Transverse colon (tissue), 4 donors: ENCODE measurements around the gene SLC22A15. TPM values are rescaled to one million over a fixed set of nuclear protein-coding genes. Genes with fewer than 3 reads are reported as not detected.

Experiments used
- DNase-seq: peaks from one replicate; pipeline ENCODE4 v3.0.0-alpha.2; 2019
- H3K27ac ChIP-seq, 4 donors: fragments of 200-600 bp; sonication (generic); 2 replicates each; pipeline ENCODE4 v1.5.1; 2016 to 2018; ENCODE audit warnings: inconsistent platforms in 4 of 4
- H3K27me3 ChIP-seq: fragments of 200-600 bp; sonication (generic); 2 replicates; pipeline ENCODE4 v1.5.1; 2017; ENCODE audit warnings: inconsistent platforms
- H3K36me3 ChIP-seq, 4 donors: fragments of 200-600 bp; sonication (generic); 2 replicates each; pipeline ENCODE4 v1.5.1; 2017 to 2019; ENCODE audit warnings: inconsistent platforms in 4 of 4
- H3K4me1 ChIP-seq, 4 donors: fragments of 200-600 bp; sonication (generic); 2 replicates each; pipeline ENCODE4 v1.5.1; 2017 to 2020; ENCODE audit warnings: inconsistent platforms in 4 of 4
- H3K4me3 ChIP-seq, 4 donors: fragments of 200-600 bp; sonication (generic); 1 replicate in 1 of 4; 2 replicates in 3 of 4; pipeline versions ENCODE4 v1.5.1 to v1.6.1; 2017 to 2019; ENCODE audit warnings: inconsistent platforms in 4 of 4
- H3K9me3 ChIP-seq, 2 donors: fragments of 200-600 bp; sonication (generic); 2 replicates each; pipeline ENCODE4 v1.5.1; 2017 to 2019; ENCODE audit warnings: inconsistent platforms in 2 of 2
- CTCF ChIP-seq, 5 experiments: fragments of 200-600 bp in 3 of 5; fragments of 450-650 bp in 2 of 5; sonication (generic) in 3 of 5; IDR thresholded peaks; 1 replicate in 2 of 5; 2 replicates in 3 of 5; pipeline ENCODE4 v1.5.1; 2016 to 2017; ENCODE audit warnings: antibody characterized with exemption in 5 of 5, inconsistent platforms in 3 of 5, mild to moderate bottlenecking in 2 of 5, moderate library complexity in 1 of 5
- EP300 ChIP-seq: sonication (generic); formaldehyde crosslinking; IDR thresholded peaks from one replicate; pipeline ENCODE4 v1.6.1; 2017; ENCODE audit warnings: antibody characterized with exemption, low read depth
- POLR2A ChIP-seq: fragments of 450-650 bp; IDR thresholded peaks from one replicate; pipeline ENCODE4 v1.6.1; 2016; ENCODE audit warnings: antibody characterized with exemption, mild to moderate bottlenecking, moderate library complexity
- POLR2AphosphoS5 ChIP-seq, 3 donors: sonication (generic); formaldehyde crosslinking; IDR thresholded peaks; one replicate each; pipeline ENCODE4 v1.6.1; 2016; ENCODE audit warnings: antibody characterized with exemption in 3 of 3
- WGBS, 2 donors: methylation state at CpG; one replicate each; pipeline ENCODE4 v1.1.5; 2018; ENCODE audit warnings: low coverage in 1 of 2; 5-methylcytosine and 5-hydroxymethylcytosine counted together
- in situ Hi-C, 4 donors: fragments of 200-750 bp; cut with MboI; loops; one replicate each; pipeline versions ENCODE4 v1.15.0 to v1.15.1; 2017; ENCODE audit warnings: low sequenced_read_pairs in 3 of 4, low pct_ligation_motif_present in 1 of 4, low pct_unique_long_range_greater_than_20kb in 1 of 4
- intact Hi-C: fragments of 100-400 bp; cut with DNase I; formaldehyde crosslinking; loops from one replicate; pipeline ENCODE4 v1.15.1; 2023; ENCODE audit warnings: low total_unique reads
- total RNA-seq, 4 donors: library from RNA; depleted of rRNA; stranded (reverse); fragments of >200 nt; gene quantifications; one replicate each; pipeline ENCODE4 v1.1.0, GENCODE V29; 2016

The SLC22A15 gene
- total RNA-seq, 4 donors from 2014 or later: 1.9 to 5.6 (median 3.4) TPM

GRCh38 chr1:116008656-116009390 is 32.5 kb downstream of the SLC22A15 start:
- no peak overlapping the region for H3K4me3 ChIP-seq
- H3K36me3 ChIP-seq: no peaks in the 10 kb centered on the region
- no peaks in the 10 kb centered on the region for H3K4me1 ChIP-seq
- intact Hi-C loops (no loop called here), in situ Hi-C loops (no loop called here)
- 84 to 85% methylated on average over 5 to 6 of the region's 6 CpGs for WGBS, 2 donors
- no peak overlapping the region for H3K27ac ChIP-seq
- H3K9me3 ChIP-seq: no peaks in the 10 kb centered on the region
- TF ChIP-seq POLR2AphosphoS5 (IDR thresholded peaks at IDR 0.05): no peak
- TF ChIP-seq CTCF (IDR thresholded peaks at IDR 0.05): no peak
- no peak for TF ChIP-seq EP300
- no peak for TF ChIP-seq POLR2A
- no peak for DNase-seq
- no peaks in the 10 kb centered on the region for H3K27me3 ChIP-seq

GRCh38 chr1:116012716-116013115 is 36.4 kb downstream of the SLC22A15 start:
- WGBS, 2 donors: 98% methylated on average over 2 of the region's 2 CpGs; no CpG with 5 or more reads in 1 of the 2 donors
- intact Hi-C loops: no loop called here

GRCh38 chr1:116015679-116016078 is 39.4 kb downstream of the SLC22A15 start:
- no peak overlapping the region for H3K4me3 ChIP-seq
- intact Hi-C loops: no loop called here
- H3K9me3 ChIP-seq: no peaks in the 10 kb centered on the region
- no peak for DNase-seq
- in situ Hi-C loops: no loop called here
- TF ChIP-seq POLR2A (no peak), POLR2AphosphoS5 (IDR thresholded peaks at IDR 0.05) (no peak), EP300 (no peak), CTCF (IDR thresholded peaks at IDR 0.05) (no peak)
- 93 to 100% methylated on average over 1 of the region's 1 CpG for WGBS, 2 donors
- no peak overlapping the region for H3K27ac ChIP-seq
- no peaks in the 10 kb centered on the region for H3K36me3 ChIP-seq
- H3K27me3 ChIP-seq: no peaks in the 10 kb centered on the region
- H3K4me1 ChIP-seq: peaks cover 0 to 5% (median 0%) of the 10 kb centered on the region in 4 donors

More at GRCh38 chr1:116012716-116013115, 36.4 kb downstream of the SLC22A15 start:
- Histone ChIP-seq H3K27ac (no peak overlapping the region), H3K4me1 (no peaks in the 10 kb centered on the region), H3K9me3 (no peaks in the 10 kb centered on the region), H3K27me3 (no peaks in the 10 kb centered on the region), H3K36me3 (no peaks in the 10 kb centered on the region), H3K4me3 (no peak overlapping the region)
- no peak for DNase-seq
- in situ Hi-C loops: no loop called here
- no peak for TF ChIP-seq POLR2A
- TF ChIP-seq CTCF (IDR thresholded peaks at IDR 0.05): no peak
- TF ChIP-seq EP300: no peak
- TF ChIP-seq POLR2AphosphoS5 (IDR thresholded peaks at IDR 0.05): no peak

- DNase-seq: no peak
- H3K36me3 ChIP-seq: no peaks in the 10 kb centered on the region
- in situ Hi-C loops (no loop called here), intact Hi-C loops (no loop called here)
- TF ChIP-seq POLR2A (no peak), CTCF (IDR thresholded peaks at IDR 0.05) (no peak), POLR2AphosphoS5 (IDR thresholded peaks at IDR 0.05) (no peak), EP300 (no peak)
- H3K4me3 ChIP-seq: no peak overlapping the region
- no peaks in the 10 kb centered on the region for H3K27me3 ChIP-seq
- H3K4me1 ChIP-seq: peaks cover 0 to 5% (median 0%) of the 10 kb centered on the region in 4 donors
- WGBS, 2 donors: 89 to 96% methylated on average over 2 to 5 of the region's 5 CpGs
- H3K27ac ChIP-seq: no peak overlapping the region
- H3K9me3 ChIP-seq: no peaks in the 10 kb centered on the region
Observed at GRCh38 chr1:116018007-116018406, 41.7 kb downstream of the SLC22A15 start.
